Right cardiac atrium (tissue), 5 donors: Measurements from ENCODE around the gene DTD2. TPM values are rescaled to one million over a fixed set of nuclear protein-coding genes. Genes with fewer than 3 reads are reported as not detected.

ENCODE experiments used
- ATAC-seq, 2 donors: fragments of 200-7000 bp; cut with Tn5 transposase; one replicate each; pipeline versions ENCODE4 v1.8.0 to v1.9.1; 2020; ENCODE audit warnings: moderate library complexity in 2 of 2, mild to moderate bottlenecking in 1 of 2
- DNase-seq, 3 donors: peaks; one replicate each; pipeline ENCODE4 v3.0.0-alpha.2; 2020
- H3K27ac ChIP-seq: one replicate; pipeline ENCODE4 v1.5.1; 2013; ENCODE audit warnings: mild to moderate bottlenecking, low read length, control low read depth, moderate library complexity
- H3K27me3 ChIP-seq: one replicate; pipeline ENCODE4 v1.6.1; 2013; ENCODE audit not compliant: control insufficient read depth, insufficient read depth
- H3K4me1 ChIP-seq: one replicate; pipeline ENCODE4 v1.6.1; 2013; ENCODE audit warnings: low read length; ENCODE audit not compliant: control insufficient read depth, insufficient read depth
- H3K4me3 ChIP-seq: one replicate; pipeline ENCODE4 v1.5.1; 2013; ENCODE audit warnings: low read length, control low read depth
- H3K9me3 ChIP-seq: one replicate; pipeline ENCODE4 v1.6.1; 2013; ENCODE audit warnings: low read length; ENCODE audit not compliant: control insufficient read depth
- WGBS: extraction: QIAGEN DNeasy Blood & Tissue Kit; methylation state at CpG from one replicate; pipeline ENCODE4 v1.1.7; 2013; 5-methylcytosine and 5-hydroxymethylcytosine counted together
- intact Hi-C, 4 donors: fragments of 100-400 bp; cut with DNase I; formaldehyde crosslinking; loops; one replicate each; pipeline versions ENCODE4 v1.11.0 to v1.14.0; 2022 to 2023
- long read RNA-seq, 4 donors: library from polyadenylated mRNA; unstranded; transcript quantifications; one replicate each; pipeline ENCODE4 v2.0.0, GENCODE V29; 2020 to 2021
- polyA plus RNA-seq: library from polyadenylated mRNA; stranded (reverse); fragments of 200-250 nt; gene quantifications from one replicate; pipeline ENCODE4 v1.2.3, GENCODE V29; 2013
- total RNA-seq, 4 donors: library from RNA; stranded (reverse); fragmentation: NEBNext Ultra II Directional; extraction: Animal tissue kit (Norgen Biotek cat#: 25700); gene quantifications; one replicate each; pipeline ENCODE4 v1.2.1, GENCODE V29; 2021
- donor health status: healthy with polysubstance abuse.
- donor health status: DM: no; HTN: yes; CAD: no.
- donor health status: DM: no; HTN: no; CAD: no.
- donor health status: DM: no; HTN: yes; CAD: no; lungs with severe emphysema.
- donor health status: DM: yes; HTN: yes; CAD: no.

Gene DTD2
- total RNA-seq: 10 to 100 TPM in 1 of 4 donors, 1 to 10 TPM in 3; 7.9 to 10.7 (median 9.3) TPM
- 7.0 TPM for polyA plus RNA-seq
- long read RNA-seq, donor 1, partial matches to known transcripts: 0 of 4 reads
- long read RNA-seq, donor 1, other reads (novel, unspliced or antisense): 0 of 4 reads
- long read RNA-seq, donor 2, partial matches to known transcripts: 0 of 2 reads
- long read RNA-seq, donor 2, other reads (novel, unspliced or antisense): 0 of 2 reads
- long read RNA-seq, donor 3, transcript DTD2-203 (3 exons, 823 nt): major isoform, 6 of 7 reads
- long read RNA-seq, donor 3, partial matches to known transcripts: 0 of 7 reads
- long read RNA-seq, donor 3, other reads (novel, unspliced or antisense): 0 of 7 reads
- long read RNA-seq, donor 4, partial matches to known transcripts: 0 of 1 reads
- long read RNA-seq, donor 4, other reads (novel, unspliced or antisense): 0 of 1 reads

- DNase-seq (peak; percentile 95 to 98 (median 98)), ATAC-seq (peak; percentile 100)
- 2% methylated on average over 70 of the region's 70 CpGs for WGBS
- H3K4me3 ChIP-seq: peak within 1 kb of the TSS; percentile 53
- intact Hi-C loops: no loop called here
- H3K27ac ChIP-seq: peak within 1 kb of the TSS; percentile 59
- no peaks in the 10 kb centered on the region for H3K9me3 ChIP-seq
- H3K4me1 ChIP-seq: no peaks in the 10 kb centered on the region
- H3K27me3 ChIP-seq: no peaks in the 10 kb centered on the region
Observed at GRCh38 chr14:31456841-31457664, at the start of gene DTD2. DTD2 (minus strand) TSS chr14:31457506; CDS start chr14:31457393, 113 bp downstream.

GRCh38 chr14:31505411-31505810 lies 48.1 kb upstream of the DTD2 start:
- Histone ChIP-seq H3K27me3 (no peaks in the 10 kb centered on the region), H3K4me1 (peaks cover 5% of the 10 kb centered on the region), H3K9me3 (no peaks in the 10 kb centered on the region), H3K4me3 (no peak overlapping the region), H3K27ac (no peak overlapping the region)
- 24% methylated on average over 1 of the region's 1 CpG for WGBS
- ATAC-seq: peak; percentile 66 to 85
- intact Hi-C loops: loop anchor here in 1 of 4 donors (5.0 kb wide), 1 partner anchor 747 kb away; no protein-coding TSS in a partner anchor
- no peak for DNase-seq

GRCh38 chr14:31501870-31502269 lies 44.6 kb upstream of the DTD2 start:
- H3K9me3 ChIP-seq: no peaks in the 10 kb centered on the region
- H3K4me1 ChIP-seq: peaks cover 5% of the 10 kb centered on the region
- 85% methylated on average over 2 of the region's 2 CpGs for WGBS
- H3K27ac ChIP-seq: no peak overlapping the region
- no peak for ATAC-seq
- intact Hi-C loops: no loop called here
- DNase-seq: no peak
- no peak overlapping the region for H3K4me3 ChIP-seq
- H3K27me3 ChIP-seq: no peaks in the 10 kb centered on the region

- 85% methylated on average over 8 of the region's 8 CpGs for WGBS
- intact Hi-C loops: no loop called here
- Histone ChIP-seq H3K4me3 (no peak overlapping the region), H3K4me1 (no peaks in the 10 kb centered on the region), H3K27me3 (no peaks in the 10 kb centered on the region), H3K27ac (no peak overlapping the region), H3K9me3 (no peaks in the 10 kb centered on the region)
- ATAC-seq: no peak
- no peak for DNase-seq
Observed at GRCh38 chr14:31492759-31493498, 35.6 kb upstream of the DTD2 start.

GRCh38 chr14:31489691-31490090 lies 32.4 kb upstream of the DTD2 start:
- no peaks in the 10 kb centered on the region for H3K27me3 ChIP-seq
- intact Hi-C loops: no loop called here
- no peaks in the 10 kb centered on the region for H3K9me3 ChIP-seq
- no peaks in the 10 kb centered on the region for H3K4me1 ChIP-seq
- DNase-seq (no peak), ATAC-seq (no peak)
- H3K27ac ChIP-seq: no peak overlapping the region
- no peak overlapping the region for H3K4me3 ChIP-seq

- no peak within 1 kb of the TSS for H3K27ac ChIP-seq
- no peaks in the 10 kb centered on the region for H3K9me3 ChIP-seq
- DNase-seq (no peak), ATAC-seq (no peak)
- H3K4me1 ChIP-seq: no peaks in the 10 kb centered on the region
- no peaks in the 10 kb centered on the region for H3K27me3 ChIP-seq
- no peak within 1 kb of the TSS for H3K4me3 ChIP-seq
- intact Hi-C loops: no loop called here
- WGBS: 77% methylated on average over 1 of the region's 1 CpG
Observed at GRCh38 chr14:31487886-31488285, 30.6 kb upstream of the DTD2 start, which contains the start of gene GPR33. GPR33 (minus strand) TSS chr14:31488039; CDS start chr14:31483965, 4,074 bp downstream.

GRCh38 chr14:31486764-31487163 lies 29.5 kb upstream of the DTD2 start:
- WGBS: 83% methylated on average over 2 of the region's 2 CpGs
- Histone ChIP-seq H3K4me3 (no peak overlapping the region), H3K9me3 (no peaks in the 10 kb centered on the region), H3K4me1 (no peaks in the 10 kb centered on the region), H3K27me3 (no peaks in the 10 kb centered on the region), H3K27ac (no peak overlapping the region)
- intact Hi-C loops: no loop called here
- ATAC-seq: no peak
- no peak for DNase-seq

- Histone ChIP-seq H3K4me1 (no peaks in the 10 kb centered on the region), H3K27me3 (no peaks in the 10 kb centered on the region), H3K4me3 (no peak overlapping the region), H3K9me3 (no peaks in the 10 kb centered on the region), H3K27ac (no peak overlapping the region)
- WGBS: 86% methylated on average over 3 of the region's 3 CpGs
- ATAC-seq (no peak), DNase-seq (no peak)
- intact Hi-C loops: no loop called here
Observed at GRCh38 chr14:31484754-31485153, 27.4 kb upstream of the DTD2 start.

- no peak for ATAC-seq
- intact Hi-C loops: no loop called here
- 87% methylated on average over 4 of the region's 4 CpGs for WGBS
Observed at GRCh38 chr14:31480156-31480555, 22.9 kb upstream of the DTD2 start.

GRCh38 chr14:31479027-31479426 lies 21.7 kb upstream of the DTD2 start:
- no peaks in the 10 kb centered on the region for H3K27me3 ChIP-seq
- no peak overlapping the region for H3K4me3 ChIP-seq
- ATAC-seq: no peak
- no peaks in the 10 kb centered on the region for H3K9me3 ChIP-seq
- no peak for DNase-seq
- intact Hi-C loops: no loop called here
- no peak overlapping the region for H3K27ac ChIP-seq
- H3K4me1 ChIP-seq: peaks cover 2% of the 10 kb centered on the region
- WGBS: 67% methylated on average over 3 of the region's 3 CpGs

More at GRCh38 chr14:31480156-31480555, 22.9 kb upstream of the DTD2 start:
- DNase-seq: no peak
- no peak overlapping the region for H3K27ac ChIP-seq
- peaks cover 2% of the 10 kb centered on the region for H3K4me1 ChIP-seq
- no peak overlapping the region for H3K4me3 ChIP-seq
- H3K27me3 ChIP-seq: no peaks in the 10 kb centered on the region
- H3K9me3 ChIP-seq: no peaks in the 10 kb centered on the region
